Measurements from ENCODE around the gene CPNE4.

CPNE4 gene

DNA sequence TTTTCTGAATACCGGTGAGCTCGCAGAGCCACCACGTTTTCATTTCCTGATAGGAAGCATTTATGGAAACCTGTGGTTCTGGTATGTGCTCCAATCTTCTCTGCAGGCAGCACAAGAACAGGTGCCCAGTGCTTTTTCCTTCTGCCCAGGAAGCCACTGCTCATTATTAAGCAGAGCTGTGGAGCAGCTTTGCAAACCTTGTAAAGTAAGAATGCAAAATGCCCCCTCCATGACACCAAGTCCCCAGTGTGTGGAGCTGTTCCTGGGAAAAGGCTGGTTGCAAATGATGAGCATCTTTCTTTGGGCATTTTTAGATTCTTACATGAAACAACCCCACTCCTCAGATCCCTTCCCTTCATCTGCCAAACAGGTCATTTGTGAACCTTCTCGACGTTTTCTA lies 466.4 kb downstream of the CPNE4 start:
- DNase-seq, result peak; percentile 22

DNA sequence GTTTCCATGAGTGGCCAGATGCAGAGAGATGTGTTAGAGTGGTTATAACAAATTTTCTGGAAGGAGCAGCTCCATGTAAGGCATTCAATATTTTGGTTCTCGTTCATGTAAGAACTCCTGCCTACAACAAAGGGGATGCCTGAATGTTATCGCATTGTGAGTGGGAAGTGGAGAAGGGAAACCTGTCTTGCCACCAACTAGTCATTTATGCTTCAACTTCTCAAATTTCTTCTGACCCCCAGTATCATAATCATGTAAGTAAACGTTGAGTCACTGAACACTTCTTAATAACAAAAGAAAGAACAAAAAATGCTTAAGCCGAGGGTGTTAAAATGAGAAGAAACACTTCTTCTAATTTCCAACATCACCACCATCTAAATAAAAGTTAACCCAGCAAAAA lies 470.0 kb downstream of the CPNE4 start:
- no peak for DNase-seq

DNA sequence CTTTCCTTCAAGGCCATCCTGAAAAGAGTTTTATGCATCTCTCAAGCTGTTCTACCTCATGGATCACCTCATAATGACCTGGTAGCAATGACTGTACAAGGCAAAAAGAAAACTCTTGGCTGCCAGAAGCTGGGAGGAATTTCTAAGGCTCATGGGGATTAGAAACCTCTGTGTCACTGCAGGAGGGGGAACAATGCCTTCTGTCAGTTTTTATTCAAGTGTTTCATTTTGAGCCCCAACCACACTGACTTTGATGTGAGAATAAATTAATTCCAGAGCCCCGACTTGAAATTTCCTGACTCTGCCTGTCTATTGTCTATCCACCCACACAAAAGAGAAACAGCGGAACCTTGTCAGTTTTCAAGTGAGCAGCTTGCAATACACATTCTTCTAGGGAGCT lies 473.3 kb downstream of the CPNE4 start:
- DNase-seq, result no peak

- DNase-seq, result no peak
These were observed 474.0 kb downstream of the CPNE4 start for GRCh38 chr3:131560795-131561194.

DNA sequence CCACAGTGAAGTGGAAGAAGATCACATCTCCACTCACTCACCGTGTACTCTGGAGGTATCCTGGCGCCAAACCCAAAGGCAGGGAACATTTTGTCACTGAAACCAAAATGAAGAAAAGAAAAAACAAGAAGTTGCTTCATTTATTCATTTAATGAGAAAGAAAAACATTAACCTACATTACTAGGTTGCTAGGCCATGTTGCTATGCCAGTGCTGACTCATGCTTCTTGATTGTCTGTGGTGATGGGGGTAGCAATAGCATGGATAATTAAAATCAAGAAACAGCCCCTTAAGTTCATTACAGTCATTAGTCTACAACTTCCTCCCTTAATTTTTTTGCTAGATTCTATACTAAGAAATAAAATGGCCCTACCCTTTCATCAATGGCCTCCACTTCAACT lies 479.4 kb downstream of the CPNE4 start:
- no peak for DNase-seq

DNA sequence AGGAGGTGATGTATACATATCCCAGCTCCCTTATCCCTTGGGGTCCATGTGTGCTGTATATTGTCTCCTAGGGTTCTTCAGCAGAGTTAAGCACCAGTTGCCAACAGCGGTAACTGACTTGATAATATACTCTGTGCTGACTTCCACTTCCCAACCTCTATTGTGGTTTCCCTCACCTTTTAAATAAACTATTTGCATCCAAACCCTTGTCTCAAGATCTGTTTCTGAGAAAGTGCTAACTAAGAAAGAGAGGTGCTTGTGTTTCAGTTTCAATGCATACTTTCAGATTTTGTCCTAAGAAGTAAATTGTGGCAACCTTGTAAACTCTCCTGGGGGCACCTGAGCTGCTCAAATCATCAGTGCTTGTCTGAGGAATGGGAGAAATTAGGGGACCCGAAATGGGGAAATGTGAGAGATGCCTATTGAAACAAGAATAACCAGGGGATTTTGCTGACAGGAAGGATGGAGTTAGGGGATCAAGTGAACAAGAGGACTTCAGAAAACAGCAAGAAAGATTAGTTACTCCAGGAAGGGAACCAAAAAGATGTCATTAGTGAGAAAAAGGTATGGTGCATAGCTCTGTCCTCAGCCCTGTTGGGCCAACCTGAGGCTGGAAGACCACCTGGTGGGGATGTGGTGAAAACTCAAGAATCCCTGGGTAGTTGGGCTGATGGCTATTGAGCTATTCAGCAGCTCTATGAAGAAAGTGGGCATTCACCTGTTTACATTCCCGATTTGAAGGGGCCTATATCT lies 481.1 kb downstream of the CPNE4 start:
- DNase-seq, result no peak

GRCh38 chr3:131551761-131552160 lies 483.1 kb downstream of the CPNE4 start:
- peak; percentile 1 for DNase-seq

DNA sequence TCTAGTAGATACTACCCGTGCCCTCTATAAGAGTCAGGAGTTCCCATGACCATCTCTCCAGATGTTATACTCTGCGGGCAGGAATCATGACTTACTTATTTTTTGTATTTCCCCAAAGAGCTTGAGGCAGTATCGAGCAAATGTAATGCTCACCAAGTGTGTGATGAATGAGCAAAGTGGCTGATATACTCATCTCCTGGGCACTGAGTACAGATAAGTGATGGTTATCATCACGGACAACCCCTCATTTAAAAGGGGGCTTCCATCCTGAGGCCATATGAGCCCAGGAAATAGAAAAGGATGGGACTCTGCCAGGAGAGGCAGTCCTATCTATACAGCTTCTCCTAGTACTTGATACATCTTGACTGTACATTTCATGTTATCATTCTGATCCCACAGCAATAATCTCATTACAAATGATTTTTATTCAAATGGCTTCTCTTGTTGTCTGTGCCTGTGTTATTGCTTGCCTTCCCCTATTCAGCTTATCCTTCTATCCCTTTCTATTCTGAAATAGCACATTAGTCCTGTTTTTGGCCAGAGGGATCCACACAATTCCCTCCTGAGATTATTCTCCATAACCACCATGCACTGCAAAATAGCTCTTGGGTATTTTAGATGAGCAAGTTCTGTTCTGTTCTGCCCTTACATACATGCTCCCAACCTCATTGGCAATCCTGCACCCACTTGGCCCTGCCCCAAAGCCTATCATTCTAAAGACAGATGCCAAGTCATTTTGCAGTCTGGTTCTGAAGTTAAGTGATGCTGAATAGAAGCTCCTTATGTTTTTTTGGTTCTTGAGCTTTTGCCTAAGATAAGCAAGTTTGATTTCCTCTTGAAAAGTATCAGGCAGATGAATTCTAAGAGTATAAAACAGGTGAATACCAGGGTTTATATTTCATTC lies 484.0 kb downstream of the CPNE4 start:
- no peak for DNase-seq

DNA sequence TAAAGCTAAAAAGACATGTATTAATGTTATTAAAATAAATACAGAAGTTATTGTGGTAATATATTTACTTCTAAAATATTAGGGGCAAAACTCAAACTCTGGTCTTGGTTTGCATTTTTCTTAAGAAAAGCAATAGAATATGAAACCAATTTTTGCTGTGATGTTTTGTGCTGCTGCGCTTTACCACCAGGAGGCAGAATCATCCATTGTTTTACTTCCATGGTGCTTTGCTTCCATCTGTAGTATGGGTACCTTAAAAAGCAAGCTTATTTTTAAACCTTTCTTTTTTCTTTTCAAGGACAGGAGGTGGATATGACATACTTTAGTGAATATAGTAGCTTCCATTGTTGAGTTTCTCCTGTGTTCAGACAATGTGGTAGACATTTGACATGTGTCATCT lies 485.5 kb downstream of the CPNE4 start:
- peak; percentile 10 for DNase-seq

DNA sequence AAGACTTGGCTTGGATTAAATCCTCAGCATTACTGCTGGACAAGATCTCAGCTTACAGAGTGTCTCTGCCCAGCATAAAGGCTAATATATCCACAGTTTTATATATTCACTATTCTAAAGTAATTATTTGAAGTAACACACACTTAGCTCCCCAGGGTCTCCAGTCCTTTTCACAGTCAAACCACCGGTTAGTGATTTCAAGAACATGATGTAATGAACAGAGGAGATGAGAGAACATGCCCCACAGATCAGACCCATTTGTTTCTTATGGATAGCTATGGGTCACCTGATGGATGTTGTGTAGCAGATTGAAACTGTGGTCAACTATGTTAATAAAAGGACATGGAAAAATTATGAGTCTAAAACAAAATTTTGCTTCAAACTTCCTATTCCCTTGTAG lies 487.2 kb downstream of the CPNE4 start:
- no peak for DNase-seq

DNA sequence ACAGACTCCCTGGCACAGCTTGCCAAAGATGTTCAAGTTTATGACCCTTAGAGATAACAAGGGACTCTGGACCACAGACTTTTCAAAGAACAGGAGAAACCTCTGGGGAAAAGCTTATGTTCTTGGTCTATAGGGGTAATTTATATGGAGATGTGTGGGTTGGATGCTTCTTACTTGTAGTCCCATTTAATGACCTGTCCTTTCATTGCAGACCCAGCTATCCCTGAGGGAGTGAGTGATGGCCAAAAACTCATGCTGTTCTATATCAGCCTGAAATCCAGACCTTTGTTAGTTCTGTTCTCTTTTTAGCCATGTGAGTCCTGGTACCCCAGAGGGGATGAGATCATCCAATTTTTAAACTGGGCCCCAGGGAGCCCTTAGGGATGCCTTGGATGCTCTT lies 488.4 kb downstream of the CPNE4 start:
- DNase-seq, result no peak

DNA sequence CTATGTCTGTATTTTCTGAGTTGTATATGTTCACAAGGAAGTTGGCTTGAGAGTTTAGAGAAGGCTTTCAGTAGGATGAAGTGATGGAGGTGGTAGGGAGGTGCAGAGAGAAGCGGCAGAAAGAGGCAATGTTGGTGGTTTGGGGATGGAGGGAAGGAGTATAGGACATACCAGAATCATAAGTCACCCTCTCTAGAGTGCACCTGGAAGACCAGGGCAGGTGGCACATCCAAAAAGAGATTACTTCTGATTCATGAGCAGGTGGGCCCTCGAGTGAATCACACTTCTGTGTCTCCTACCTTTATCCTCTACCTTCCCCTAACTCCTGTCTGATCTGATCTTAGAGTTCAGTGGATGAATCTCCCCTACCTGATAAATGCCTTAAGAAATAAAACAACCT lies 490.3 kb downstream of the CPNE4 start:
- no peak for DNase-seq

DNA sequence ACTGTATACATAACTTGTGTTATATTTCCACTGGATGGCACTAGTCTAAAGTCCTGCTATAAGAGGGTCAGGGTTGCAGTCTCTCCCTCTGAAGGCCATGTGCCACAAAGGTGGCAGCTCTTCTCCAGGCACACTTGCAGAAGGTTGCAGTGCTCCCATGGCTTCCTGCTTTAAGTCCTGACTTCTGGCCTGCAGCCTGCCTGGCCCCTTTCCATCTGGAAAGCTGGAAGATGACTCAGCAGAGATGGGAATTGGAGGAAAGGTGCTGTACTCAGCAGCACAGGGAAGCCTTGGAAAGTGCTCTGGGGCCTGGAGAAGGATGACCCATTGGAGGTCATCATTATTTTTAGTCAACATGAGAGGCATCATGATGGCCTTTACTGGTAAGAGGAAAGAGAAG lies 491.1 kb downstream of the CPNE4 start:
- DNase-seq, result peak; percentile 22

DNA sequence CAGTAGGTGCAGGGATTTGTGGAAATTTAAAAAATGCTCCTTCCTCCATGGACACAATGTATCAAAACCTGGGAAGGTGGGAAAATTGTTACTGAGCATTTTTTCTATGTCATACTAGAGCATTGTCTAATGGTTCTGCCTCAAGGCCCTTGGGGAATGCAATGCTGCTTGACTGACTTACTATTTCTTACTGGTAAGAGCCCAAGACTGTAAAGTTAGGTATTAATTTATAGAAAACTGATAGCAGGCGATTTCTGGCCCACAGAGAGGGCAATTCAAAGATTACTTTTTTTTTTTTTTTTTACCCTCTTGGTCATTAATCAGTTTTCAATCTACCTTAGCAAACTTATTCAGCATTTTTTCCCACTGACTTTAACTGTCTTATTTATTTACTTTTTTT lies 493.5 kb downstream of the CPNE4 start:
- no peak for DNase-seq

DNA sequence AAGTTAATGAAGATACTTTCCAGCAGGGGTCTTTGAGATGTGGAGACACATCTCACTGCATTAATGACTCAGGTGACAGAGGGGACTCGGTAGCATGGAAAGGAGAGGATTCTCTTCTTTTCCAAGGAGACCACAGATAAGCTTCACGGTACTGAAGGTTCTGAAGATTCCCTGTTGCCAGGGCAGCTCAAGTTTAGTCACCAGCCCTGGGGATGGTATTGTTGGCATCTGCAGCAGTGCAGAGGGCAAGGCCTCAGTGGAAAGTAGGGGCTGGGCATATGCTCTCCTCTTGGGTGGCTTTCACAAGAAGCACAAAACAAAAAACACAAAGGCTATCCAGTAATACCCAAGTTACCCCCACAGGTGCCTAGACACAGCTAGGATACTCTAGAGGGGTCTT lies 494.0 kb downstream of the CPNE4 start:
- DNase-seq, result no peak

GRCh38 chr3:131540143-131540542 lies 494.7 kb downstream of the CPNE4 start:
- DNase-seq, result no peak

DNA sequence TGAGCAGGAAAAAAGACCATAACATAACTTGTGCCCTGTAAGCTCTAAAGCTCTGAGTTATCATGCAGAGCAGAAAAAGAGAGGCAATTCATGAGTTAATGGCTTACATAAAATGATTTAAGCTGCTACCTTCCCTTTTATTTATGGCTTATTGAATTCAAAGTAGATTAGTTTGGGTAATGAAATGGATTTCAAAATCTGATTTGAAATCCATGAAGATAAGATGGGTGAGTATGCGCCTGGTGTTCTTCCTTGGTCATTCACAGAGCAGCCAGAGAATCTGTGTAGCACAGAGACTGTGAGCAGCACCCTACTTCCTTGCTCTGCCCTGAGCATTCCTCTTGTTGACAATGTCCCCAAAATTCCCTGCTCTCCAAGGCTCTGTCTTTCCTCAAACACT lies 495.8 kb downstream of the CPNE4 start:
- no peak for DNase-seq

DNA sequence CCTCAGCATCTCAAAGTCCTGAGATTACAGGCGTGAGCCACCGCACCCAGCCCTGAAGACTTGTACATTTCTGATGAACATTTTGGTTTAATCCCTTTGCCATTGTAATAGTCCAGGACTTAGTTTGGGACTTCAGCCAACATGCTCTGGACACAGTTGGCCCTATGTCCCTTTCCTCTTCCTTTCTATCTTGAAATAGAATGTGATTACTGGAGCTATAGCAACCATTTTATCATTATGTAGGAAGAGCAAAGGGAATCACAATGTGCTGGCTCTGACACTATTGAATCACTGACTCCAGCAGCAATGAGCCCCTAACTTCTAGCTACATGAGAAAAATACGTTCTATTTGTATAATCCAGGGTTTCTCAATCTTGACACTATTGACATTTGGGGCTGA lies 497.3 kb downstream of the CPNE4 start:
- DNase-seq, result no peak

- no peak for DNase-seq
These were observed 499.2 kb downstream of the CPNE4 start for GRCh38 chr3:131535596-131535995.

GRCh38 chr3:131535131-131535530 lies 499.7 kb downstream of the CPNE4 start:
- DNase-seq, result no peak

DNA sequence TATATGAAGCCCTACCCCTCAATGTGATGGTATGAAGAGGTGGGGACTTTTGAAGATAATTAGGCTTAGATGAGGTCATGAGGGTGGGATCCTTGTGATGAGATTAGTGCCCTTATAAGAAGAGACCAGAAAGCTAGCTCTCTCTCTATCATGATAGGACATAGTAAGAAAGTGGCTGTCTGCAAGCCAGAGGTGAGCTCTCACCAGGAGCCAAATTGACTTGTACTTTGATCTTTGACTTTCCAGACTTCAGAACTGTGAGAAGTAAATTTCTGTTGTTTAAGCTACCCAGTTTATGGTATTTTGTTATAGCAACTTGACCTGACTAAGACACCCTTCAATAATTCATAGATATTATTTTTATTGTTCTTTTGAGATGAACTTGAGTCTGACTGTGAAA lies 502.2 kb downstream of the CPNE4 start:
- no peak for DNase-seq

GRCh38 chr3:131530843-131531242 lies 504.0 kb downstream of the CPNE4 start:
- DNase-seq, result no peak

DNA sequence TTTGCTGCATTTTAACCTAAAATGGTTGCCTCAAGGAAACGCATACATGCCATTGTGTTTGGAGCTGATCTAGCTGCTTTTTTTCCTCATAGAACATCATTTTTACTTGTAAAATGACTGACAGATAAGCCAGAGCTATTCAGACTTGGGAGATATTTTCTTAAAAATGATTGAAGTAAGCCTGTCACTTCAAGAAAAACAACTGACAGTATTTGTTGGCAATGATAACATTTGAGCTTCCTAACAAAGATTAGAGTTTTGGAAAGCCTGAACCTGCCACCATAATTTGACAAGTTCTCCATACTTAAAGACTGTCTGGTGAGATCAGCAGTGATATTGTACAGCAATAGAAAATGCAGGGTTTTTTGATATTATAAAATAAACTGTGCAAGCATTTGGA lies 504.4 kb downstream of the CPNE4 start:
- no peak for DNase-seq

GRCh38 chr3:131526801-131527347 lies 507.9 kb downstream of the CPNE4 start:
- DNase-seq, result peak; percentile 79

Data from NCI-H69 (cell line).